ENCODE measurements around the gene ACTL7B.

Gene ACTL7B

GRCh38 chr9:108809269-108809668 lies 46.5 kb downstream of the ACTL7B start:
- in situ Hi-C loops (cut with MboI; ENCODE audit: low sequenced_read_pairs) = no loop called here
